HEK293 (cell line): ENCODE measurements around the gene PGGHG.

Experiments used
- CTCF ChIA-PET: fragments of 350-600 bp; formaldehyde crosslinking; extraction: SDS; loops from one replicate; lab custom pipeline; 2021; ENCODE audit warnings: antibody characterized with exemption; lab: Yijun Ruan, JAX
- POLR2A ChIA-PET: fragments of 300-600 bp; formaldehyde crosslinking; extraction: SDS; loops from one replicate; lab custom pipeline; 2020; ENCODE audit warnings: antibody characterized with exemption, inconsistent platforms; lab: Yijun Ruan, JAX
- H3K27ac ChIP-seq: fragments of 200-500 bp; sonication (Bioruptor generic); 2 replicates; pipeline ENCODE4 v1.5.1; 2014; ENCODE audit warnings: low read depth, low read length, control low read depth, inconsistent platforms; ENCODE audit errors: extremely low read depth
- H3K36me3 ChIP-seq, 2 experiments: fragments of 200-500 bp in 1 of 2; sonication (Bioruptor generic) in 1 of 2; 1 replicate in 1 of 2; 2 replicates in 1 of 2; pipeline ENCODE4 v1.5.1; 2014 to 2017; ENCODE audit warnings: inconsistent platforms in 2 of 2, low read length in 2 of 2; ENCODE audit not compliant: control insufficient read depth in 2 of 2, insufficient read depth in 1 of 2
- H3K4me1 ChIP-seq: fragments of 200-500 bp; sonication (Bioruptor generic); 2 replicates; pipeline ENCODE4 v1.5.1; 2014; ENCODE audit warnings: mild to moderate bottlenecking, low read length, inconsistent platforms; ENCODE audit not compliant: control insufficient read depth, insufficient read depth
- H3K4me3 ChIP-seq: 2 replicates; pipeline ENCODE4 v1.5.1; 2011; ENCODE audit warnings: low read depth, mild to moderate bottlenecking, control low read depth, low read length, moderate library complexity
- H3K9me3 ChIP-seq: fragments of 200-500 bp; sonication (Bioruptor generic); 2 replicates; pipeline ENCODE4 v1.5.1; 2014; ENCODE audit warnings: low read depth, low read length, inconsistent platforms; ENCODE audit not compliant: control insufficient read depth, insufficient read depth
- BCL6B ChIP-seq: fragments of 450-650 bp; formaldehyde crosslinking; IDR thresholded peaks from 2 replicates; pipeline ENCODE4 v1.5.1; 2017; ENCODE audit warnings: missing biosample characterization, missing genetic modification characterization
- MEIS1 ChIP-seq: sonication (generic); formaldehyde crosslinking; IDR thresholded peaks from 2 replicates; pipeline ENCODE4 v1.8.1; 2022; ENCODE audit warnings: missing genetic modification reagents, mild to moderate bottlenecking, borderline replicate concordance
- OSR2 ChIP-seq: fragments of 450-650 bp; formaldehyde crosslinking; IDR thresholded peaks from 2 replicates; pipeline ENCODE4 v1.5.1; 2016; ENCODE audit warnings: missing biosample characterization, missing genetic modification characterization
- PRDM4 ChIP-seq: fragments of 450-650 bp; formaldehyde crosslinking; IDR thresholded peaks from 2 replicates; pipeline ENCODE4 v1.5.1; 2017; ENCODE audit warnings: missing biosample characterization, missing genetic modification characterization
- SETDB1 ChIP-seq: IDR thresholded peaks from one replicate; pipeline ENCODE4 v1.6.1; 2017; ENCODE audit warnings: mild to moderate bottlenecking, low read length, moderate library complexity, mixed read lengths; ENCODE audit not compliant: insufficient read length
- ZBTB1 ChIP-seq: fragments of 450-650 bp; formaldehyde crosslinking; IDR thresholded peaks from 2 replicates; pipeline ENCODE4 v1.5.1; 2016; ENCODE audit warnings: missing biosample characterization, missing genetic modification characterization
- ZBTB48 ChIP-seq: fragments of 450-650 bp; formaldehyde crosslinking; IDR thresholded peaks from 2 replicates; pipeline ENCODE4 v1.5.1; 2016; ENCODE audit warnings: missing biosample characterization, missing genetic modification characterization
- ZNF19 ChIP-seq: fragments of 450-650 bp; formaldehyde crosslinking; IDR thresholded peaks from 2 replicates; pipeline ENCODE4; 2016; ENCODE audit warnings: missing biosample characterization, missing genetic modification characterization, low read depth
- ZNF26 ChIP-seq: fragments of 450-650 bp; formaldehyde crosslinking; IDR thresholded peaks from 2 replicates; pipeline ENCODE4 v1.5.1; 2016; ENCODE audit warnings: missing biosample characterization, missing genetic modification characterization
- ZNF280C ChIP-seq: fragments of 450-650 bp; formaldehyde crosslinking; IDR thresholded peaks from 2 replicates; pipeline ENCODE4 v1.5.1; 2016; ENCODE audit warnings: missing biosample characterization, missing genetic modification characterization
- ZNF335 ChIP-seq: fragments of 450-650 bp; formaldehyde crosslinking; conservative IDR thresholded peaks from 2 replicates; pipeline ENCODE4 v1.5.1; 2016; ENCODE audit warnings: missing biosample characterization, missing genetic modification characterization
- ZNF391 ChIP-seq: fragments of 450-650 bp; formaldehyde crosslinking; IDR thresholded peaks from 2 replicates; pipeline ENCODE4 v1.5.1; 2016; ENCODE audit warnings: low read depth, missing biosample characterization, missing genetic modification characterization, borderline replicate concordance
- ZNF416 ChIP-seq: fragments of 450-650 bp; formaldehyde crosslinking; IDR thresholded peaks from 2 replicates; pipeline ENCODE4 v1.5.1; 2016; ENCODE audit warnings: missing biosample characterization, missing genetic modification characterization
- ZNF473 ChIP-seq: fragments of 450-650 bp; formaldehyde crosslinking; IDR thresholded peaks from 2 replicates; pipeline ENCODE4 v1.5.1; 2017; ENCODE audit warnings: missing biosample characterization, missing genetic modification characterization
- ZNF561 ChIP-seq: fragments of 450-650 bp; IDR thresholded peaks from 2 replicates; pipeline ENCODE4 v1.5.1; 2018; ENCODE audit warnings: missing biosample characterization, missing genetic modification characterization, borderline replicate concordance
- ZNF610 ChIP-seq: fragments of 450-650 bp; formaldehyde crosslinking; IDR thresholded peaks from 2 replicates; pipeline ENCODE4 v1.5.1; 2016; ENCODE audit warnings: missing biosample characterization, missing genetic modification characterization, borderline replicate concordance
- ZNF623 ChIP-seq: fragments of 450-650 bp; formaldehyde crosslinking; IDR thresholded peaks from 2 replicates; pipeline ENCODE4 v1.5.1; 2016; ENCODE audit warnings: missing biosample characterization, missing genetic modification characterization
- ZNF624 ChIP-seq: fragments of 450-650 bp; formaldehyde crosslinking; IDR thresholded peaks from 2 replicates; pipeline ENCODE4 v1.5.1; 2017; ENCODE audit warnings: missing biosample characterization, missing genetic modification characterization
- ZNF792 ChIP-seq: fragments of 450-650 bp; formaldehyde crosslinking; IDR thresholded peaks from 2 replicates; pipeline ENCODE4 v1.5.1; 2016; ENCODE audit warnings: missing biosample characterization, missing genetic modification characterization

PGGHG gene

GRCh38 chr11:241634-242033 lies 47.3 kb upstream of the PGGHG start:
- POLR2A ChIA-PET: no interaction called here

More at GRCh38 chr11:241634-242033, 47.3 kb upstream of the PGGHG start:
- no peaks in the 10 kb centered on the region for H3K4me1 ChIP-seq
- H3K36me3 ChIP-seq: peaks cover 9 to 75% of the 10 kb centered on the region in 2 experiments; a peak in 2 of 3 replicates
- H3K4me3 ChIP-seq: no peak overlapping the region
- CTCF ChIA-PET: interaction anchor here (1.5 to 3.5 kb wide), 2 partner anchors 9 to 64 kb away, joined by 3 to 31 read pairs; no protein-coding TSS in a partner anchor
- H3K27ac ChIP-seq: no peak overlapping the region
- no peaks in the 10 kb centered on the region for H3K9me3 ChIP-seq
- no peak for TF ChIP-seq ZBTB1 (tag by site-specific recombination)
- no peak for TF ChIP-seq ZNF624 (tag by site-specific recombination)
- TF ChIP-seq ZNF19 (tag by site-specific recombination): no peak
- TF ChIP-seq ZBTB48: no peak
- TF ChIP-seq ZNF610: no peak
- no peak for TF ChIP-seq OSR2 (tag by site-specific recombination)
- no peak for TF ChIP-seq SETDB1
- TF ChIP-seq ZNF416 (tag by site-specific recombination): no peak
- no peak for TF ChIP-seq ZNF391 (tag by site-specific recombination)
- no peak for TF ChIP-seq BCL6B
- no peak for TF ChIP-seq ZNF473 (tag by site-specific recombination)
- no peak for TF ChIP-seq ZNF335 (tag by site-specific recombination)
- no peak for TF ChIP-seq ZNF792
- TF ChIP-seq ZNF561 (tag by site-specific recombination): no peak
- TF ChIP-seq ZNF280C: no peak
- no peak for TF ChIP-seq ZNF26
- TF ChIP-seq PRDM4 (tag by site-specific recombination): no peak
- TF ChIP-seq ZNF623 (tag by site-specific recombination): no peak
- no peak for TF ChIP-seq MEIS1 (CRISPR knock-in tag)
